Gastrocnemius medialis (tissue), 4 donors: ENCODE measurements around the gene POU5F1.

ENCODE experiments used
- CTCF ChIP-seq, 5 experiments: fragments of 450-650 bp in 3 of 5; fragments of 200-600 bp in 2 of 5; sonication (generic) in 2 of 5; IDR thresholded peaks in 4 of 5; conservative IDR thresholded peaks in 1 of 5; 1 replicate in 4 of 5; 2 replicates in 1 of 5; pipeline ENCODE4 v1.5.1; 2016 to 2019; ENCODE audit warnings: antibody characterized with exemption in 5 of 5, mild to moderate bottlenecking in 3 of 5, moderate library complexity in 3 of 5
- POLR2A ChIP-seq, 2 donors: fragments of 450-650 bp; IDR thresholded peaks; one replicate each; pipeline ENCODE4 v1.6.1; 2017; ENCODE audit warnings: antibody characterized with exemption in 2 of 2, mild to moderate bottlenecking in 2 of 2, moderate library complexity in 2 of 2

- no peak for TF ChIP-seq CTCF (IDR thresholded peaks at IDR 0.05 in 4 of 5, conservative IDR thresholded peaks at IDR 0.05 in 1 of 5)
- no peak for TF ChIP-seq POLR2A (IDR thresholded peaks at IDR 0.05)
Measured at GRCh38 chr6:31152781-31153180, 17.7 kb downstream of the POU5F1 start.
